NT2/D1 (cell line): ENCODE measurements around the gene GAP43.

Source experiments
- DNase-seq: peaks from one replicate; pipeline ENCODE4 v3.0.0-alpha.2; 2011; ENCODE audit warnings: low read depth, low spot score
- H3K27me3 ChIP-seq: 2 replicates; pipeline ENCODE4 v1.6.0; 2011; ENCODE audit warnings: mild to moderate bottlenecking; ENCODE audit not compliant: insufficient read length, insufficient read depth
- H3K36me3 ChIP-seq: 2 replicates; pipeline ENCODE4 v1.6.1; 2011; ENCODE audit warnings: mild to moderate bottlenecking, low read length, mixed read lengths; ENCODE audit not compliant: insufficient read depth, insufficient read length
- H3K4me1 ChIP-seq: 2 replicates; pipeline ENCODE4 v1.5.1; 2011; ENCODE audit not compliant: insufficient read depth, insufficient read length
- H3K4me3 ChIP-seq: 2 replicates; pipeline ENCODE4 v1.5.1; 2011; ENCODE audit warnings: low read depth; ENCODE audit not compliant: insufficient read length
- H3K9ac ChIP-seq: 2 replicates; pipeline ENCODE4 v1.6.0; 2011; ENCODE audit warnings: low read depth; ENCODE audit not compliant: insufficient read length
- H3K9me3 ChIP-seq: 2 replicates; pipeline ENCODE4 v1.5.1; 2011; ENCODE audit warnings: mild to moderate bottlenecking, low read length; ENCODE audit not compliant: insufficient read depth
- SUZ12 ChIP-seq: IDR thresholded peaks from 2 replicates; pipeline ENCODE4 v1.6.1; 2011; ENCODE audit not compliant: insufficient read length, insufficient read depth; ENCODE audit errors: extremely low read depth
- YY1 ChIP-seq: IDR thresholded peaks from 2 replicates; pipeline ENCODE4 v1.6.1; 2011; ENCODE audit not compliant: insufficient read length, insufficient read depth
- ZNF274 ChIP-seq: IDR thresholded peaks from 2 replicates; pipeline ENCODE4 v1.6.1; 2011; ENCODE audit warnings: mild to moderate bottlenecking, low read depth, low read length

Gene GAP43

GRCh38 chr3:115628075-115628412, 4.7 kb downstream of the GAP43 start:
- DNase-seq = no peak
- Histone ChIP-seq H3K4me3 (no peak overlapping the region), H3K36me3 (no peaks in the 10 kb centered on the region), H3K4me1 (peaks cover 3% of the 10 kb centered on the region), H3K9ac (no peak overlapping the region), H3K9me3 (no peaks in the 10 kb centered on the region), H3K27me3 (peaks cover 3% of the 10 kb centered on the region)
- TF ChIP-seq YY1 (no peak), SUZ12 (no peak), ZNF274 (no peak)

GRCh38 chr3:115630850-115631249, 7.5 kb downstream of the GAP43 start:
- H3K9ac ChIP-seq = no peak overlapping the region
- H3K27me3 ChIP-seq = no peaks in the 10 kb centered on the region
- no peak for TF ChIP-seq ZNF274
- no peak for TF ChIP-seq SUZ12
- TF ChIP-seq YY1 = no peak
- no peaks in the 10 kb centered on the region for H3K36me3 ChIP-seq
- DNase-seq = no peak
- peaks cover 3% of the 10 kb centered on the region for H3K4me1 ChIP-seq
- H3K9me3 ChIP-seq = no peaks in the 10 kb centered on the region
- no peak overlapping the region for H3K4me3 ChIP-seq

DNA sequence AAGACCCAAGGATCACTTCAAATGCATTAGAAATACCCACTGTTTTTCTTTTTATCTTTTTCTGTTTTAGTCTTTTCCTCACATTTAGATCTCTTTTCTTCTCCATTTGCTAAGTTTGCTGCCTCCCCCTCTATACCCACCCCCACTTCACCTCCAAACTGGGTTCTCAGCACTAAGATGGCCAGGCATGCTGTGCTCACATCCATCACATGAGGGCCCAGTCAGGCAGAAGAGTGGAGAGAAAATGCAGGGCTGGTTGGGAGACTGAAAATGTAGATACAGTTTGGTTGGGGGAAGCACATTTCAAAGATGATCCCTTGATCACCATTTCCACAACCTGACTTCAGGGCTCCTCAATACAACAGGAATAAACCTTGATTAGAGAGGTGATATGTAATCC, 8.7 kb downstream of the GAP43 start:
- Histone ChIP-seq H3K9ac (no peak overlapping the region), H3K9me3 (no peaks in the 10 kb centered on the region), H3K27me3 (no peaks in the 10 kb centered on the region), H3K4me1 (no peaks in the 10 kb centered on the region), H3K4me3 (no peak overlapping the region), H3K36me3 (no peaks in the 10 kb centered on the region)
- TF ChIP-seq YY1 (no peak), SUZ12 (no peak), ZNF274 (no peak)
- no peak for DNase-seq

DNA sequence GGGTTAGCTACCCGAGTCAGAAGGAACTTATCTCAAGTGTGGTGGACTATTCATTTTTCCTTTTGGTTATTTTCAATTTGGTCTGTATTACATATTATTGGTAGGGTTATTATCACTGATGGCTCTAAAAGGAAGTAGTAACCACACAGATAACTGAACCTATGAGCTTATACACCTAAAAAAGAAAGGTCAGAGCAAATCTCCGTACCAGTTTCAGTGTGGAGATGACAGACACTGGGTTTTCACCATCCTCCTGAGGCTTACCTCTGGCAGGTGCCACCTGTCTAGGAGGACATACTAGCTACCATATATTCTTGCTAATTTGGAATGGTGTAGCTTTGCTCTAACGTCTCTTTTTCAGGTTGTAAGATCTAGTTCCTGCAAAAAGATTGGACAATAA, 10.2 kb downstream of the GAP43 start:
- Histone ChIP-seq H3K27me3 (no peaks in the 10 kb centered on the region), H3K4me3 (no peak overlapping the region), H3K36me3 (no peaks in the 10 kb centered on the region), H3K9me3 (no peaks in the 10 kb centered on the region), H3K9ac (no peak overlapping the region), H3K4me1 (no peaks in the 10 kb centered on the region)
- TF ChIP-seq SUZ12 (no peak), YY1 (no peak), ZNF274 (no peak)
- no peak for DNase-seq

DNA sequence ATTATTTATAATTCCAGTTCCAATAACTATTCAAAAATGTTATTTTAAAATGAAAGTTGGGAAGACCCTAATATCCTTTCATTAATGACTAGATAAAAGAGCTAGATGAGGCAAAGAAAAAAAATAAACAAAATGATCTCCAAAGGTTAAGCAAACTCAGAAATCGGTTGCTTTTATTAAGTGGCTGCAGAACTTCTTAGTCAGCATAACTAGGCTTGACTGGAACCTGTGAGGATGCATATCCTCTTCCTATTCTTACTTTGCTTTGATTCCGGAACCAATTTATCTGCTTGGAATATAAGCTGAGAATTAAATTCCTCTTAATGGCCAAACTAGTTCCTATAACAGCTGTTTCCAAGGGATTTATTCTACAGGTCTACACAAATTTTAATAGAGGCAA, 10.7 kb downstream of the GAP43 start:
- Histone ChIP-seq H3K4me1 (no peaks in the 10 kb centered on the region), H3K9me3 (no peaks in the 10 kb centered on the region), H3K27me3 (no peaks in the 10 kb centered on the region), H3K36me3 (no peaks in the 10 kb centered on the region), H3K4me3 (no peak overlapping the region), H3K9ac (no peak overlapping the region)
- TF ChIP-seq YY1 (no peak), ZNF274 (no peak), SUZ12 (no peak)
- no peak for DNase-seq

DNA sequence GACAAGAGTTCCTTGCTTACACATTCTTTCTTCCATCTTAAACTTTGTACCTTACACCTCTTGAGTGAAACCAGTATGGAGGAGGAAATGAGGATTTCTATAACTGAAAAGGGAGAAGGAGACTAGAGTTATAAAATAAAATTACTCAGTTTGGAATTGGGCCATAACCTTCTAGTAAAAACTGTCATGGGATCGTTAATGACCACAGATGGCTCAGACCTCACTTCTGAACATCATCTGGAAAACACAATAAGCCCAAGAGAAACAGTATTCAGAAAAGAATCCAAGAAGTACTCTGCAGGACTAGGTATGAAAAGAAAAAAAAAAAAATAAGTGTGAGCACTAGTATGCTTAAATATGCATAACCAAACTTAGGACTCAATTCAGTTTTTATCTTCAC, 12.1 kb downstream of the GAP43 start:
- no peak overlapping the region for H3K9ac ChIP-seq

GRCh38 chr3:115638241-115638640, 14.9 kb downstream of the GAP43 start:
- no peak overlapping the region for H3K4me3 ChIP-seq

More for the DNA sequence above, 12.1 kb downstream of the GAP43 start:
- TF ChIP-seq ZNF274 = no peak
- no peak for TF ChIP-seq YY1
- TF ChIP-seq SUZ12 = no peak
- Histone ChIP-seq H3K9me3 (no peaks in the 10 kb centered on the region), H3K4me3 (no peak overlapping the region), H3K36me3 (no peaks in the 10 kb centered on the region), H3K27me3 (no peaks in the 10 kb centered on the region), H3K4me1 (no peaks in the 10 kb centered on the region)
- DNase-seq = no peak

GRCh38 chr3:115638991-115639390, 15.7 kb downstream of the GAP43 start:
- Histone ChIP-seq H3K9me3 (no peaks in the 10 kb centered on the region), H3K9ac (no peak overlapping the region), H3K4me3 (no peak overlapping the region), H3K27me3 (no peaks in the 10 kb centered on the region), H3K4me1 (no peaks in the 10 kb centered on the region), H3K36me3 (no peaks in the 10 kb centered on the region)
- no peak for TF ChIP-seq ZNF274
- TF ChIP-seq YY1 = no peak
- no peak for TF ChIP-seq SUZ12
- no peak for DNase-seq

More at GRCh38 chr3:115638241-115638640, 14.9 kb downstream of the GAP43 start:
- H3K4me1 ChIP-seq = no peaks in the 10 kb centered on the region
- H3K27me3 ChIP-seq = no peaks in the 10 kb centered on the region
- no peak for DNase-seq
- no peaks in the 10 kb centered on the region for H3K36me3 ChIP-seq
- no peak overlapping the region for H3K9ac ChIP-seq
- H3K9me3 ChIP-seq = no peaks in the 10 kb centered on the region
- TF ChIP-seq YY1 (no peak), ZNF274 (no peak), SUZ12 (no peak)
